Left ventricle myocardium superior (tissue), 1 donor: ENCODE measurements around the gene DPF3. TPM values are rescaled to one million over a fixed set of nuclear protein-coding genes. Genes with fewer than 3 reads are reported as not detected.
A peak's percentile ranks its signal among the peaks of the same experiment; 100 is the strongest.

Experiments
- ATAC-seq: fragments of 200-7000 bp; cut with Tn5 transposase; one replicate; pipeline ENCODE4 v1.9.1; 2020; ENCODE audit warnings: mild to moderate bottlenecking, moderate library complexity
- DNase-seq: peaks from one replicate; pipeline ENCODE4 v3.0.0-alpha.2; 2020
- intact Hi-C: fragments of 100-400 bp; cut with micrococcal nuclease; formaldehyde crosslinking; loops from one replicate; pipeline ENCODE4 v1.11.0; 2022
- total RNA-seq: library from RNA; stranded (reverse); fragmentation: NEBNext Ultra II Directional; extraction: Animal tissue kit (Norgen Biotek cat#: 25700); gene quantifications from one replicate; pipeline ENCODE4 v1.2.1, GENCODE V29; 2021
- donor health status: DM: no; HTN: yes; CAD: no; lungs with severe emphysema.

The DPF3 gene
- total RNA-seq, 1 donor from 2014 or later: 28.7 TPM

DNA sequence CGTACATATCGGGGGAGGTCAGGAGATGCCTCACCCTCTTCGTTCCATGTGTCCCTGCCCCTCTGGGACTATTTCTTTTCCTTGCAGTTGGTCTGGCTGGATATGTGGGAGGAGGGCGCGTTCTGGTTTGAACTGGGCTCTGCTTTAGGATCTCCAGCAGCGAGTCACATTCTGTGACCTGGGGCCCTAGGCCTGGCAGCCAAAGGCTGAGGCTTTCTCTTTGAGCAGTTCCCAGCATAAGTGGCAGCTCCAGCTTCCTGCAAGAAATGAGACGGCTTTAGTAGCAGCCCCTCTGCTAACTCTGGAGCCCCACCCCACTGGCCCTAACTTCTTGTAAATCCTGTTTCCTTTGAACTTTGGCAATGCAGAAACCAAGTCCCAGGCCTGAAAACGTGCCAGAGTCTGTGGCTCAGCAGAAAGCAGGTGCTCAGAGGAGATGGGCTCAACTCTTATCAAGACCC, 274.8 kb downstream of the DPF3 start:
- no peak for ATAC-seq
- intact Hi-C loops: no loop called here
- no peak for DNase-seq

DNA sequence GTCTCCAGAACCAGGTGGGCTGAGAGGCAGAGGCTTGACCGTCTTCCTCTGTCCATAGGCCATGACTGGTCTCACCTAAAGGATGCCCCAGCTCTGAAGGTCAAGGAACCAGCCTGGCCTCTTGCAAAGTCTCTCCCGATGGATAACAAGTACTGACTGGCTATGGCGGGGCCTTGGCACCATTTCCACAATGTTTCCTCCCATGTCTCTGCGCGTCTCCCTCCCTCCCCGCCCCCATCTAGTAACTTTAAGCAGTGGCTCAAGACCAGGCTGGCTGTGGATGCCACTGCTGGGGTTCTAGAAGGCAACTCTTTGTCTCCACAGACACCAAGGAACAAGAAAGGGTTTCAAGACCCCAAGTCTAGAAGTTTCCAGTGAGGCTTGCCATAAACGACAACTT, 275.5 kb downstream of the DPF3 start:
- DNase-seq (no peak), ATAC-seq (no peak)
- intact Hi-C loops: no loop called here

DNA sequence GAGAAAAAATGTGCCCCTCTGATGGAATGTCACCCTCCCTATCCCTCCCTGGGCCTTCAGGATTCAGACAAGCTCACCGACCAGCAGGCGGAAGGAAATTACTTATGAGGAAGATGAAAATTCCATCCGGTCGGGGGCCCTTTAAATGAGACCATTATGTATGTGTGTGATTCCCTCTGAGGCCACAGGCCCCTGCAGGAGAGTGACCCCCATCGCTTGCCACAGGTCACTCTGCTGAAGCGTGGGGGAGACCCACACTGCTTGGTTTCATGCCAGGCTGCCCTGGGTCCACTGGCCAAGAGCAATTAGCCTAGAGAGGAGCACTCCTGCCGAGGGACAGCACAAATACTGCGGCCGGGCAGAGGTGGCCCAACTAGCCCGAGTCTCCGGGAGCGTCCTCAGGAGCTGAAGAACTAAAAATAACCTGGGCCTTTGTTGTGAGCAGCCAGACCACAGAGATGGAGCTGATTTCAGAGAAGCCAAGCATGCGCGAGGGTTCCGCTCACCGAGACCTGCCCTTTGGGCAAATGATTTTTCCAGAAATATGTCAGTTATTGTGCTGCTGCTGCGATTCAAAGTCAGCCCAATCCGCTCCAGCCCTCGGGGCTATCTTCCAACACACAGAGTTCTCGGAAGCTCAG, 276.4 kb downstream of the DPF3 start:
- intact Hi-C loops: no loop called here
- ATAC-seq (peak; percentile 61), DNase-seq (peak; percentile 57)

DNA sequence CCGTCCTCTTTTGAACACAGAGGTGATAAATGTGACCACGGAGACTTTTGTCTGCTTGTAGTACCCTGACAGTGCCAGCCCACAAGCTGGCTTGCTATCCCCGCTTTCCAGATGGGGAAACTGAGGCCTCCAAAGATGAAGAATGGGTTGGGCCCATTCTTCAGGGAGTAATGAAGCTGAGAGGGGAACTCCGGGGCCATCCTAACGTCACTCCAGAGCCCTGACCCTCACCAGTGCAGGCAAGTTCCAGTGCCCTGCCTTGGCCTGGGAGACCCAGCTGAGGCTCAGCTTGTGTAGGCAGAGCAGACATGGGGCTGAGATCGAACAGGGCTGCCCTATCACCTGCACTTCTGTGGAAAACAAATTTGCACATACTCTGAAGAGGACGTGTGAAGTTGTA, 277.1 kb downstream of the DPF3 start:
- intact Hi-C loops: no loop called here
- ATAC-seq (no peak), DNase-seq (no peak)

DNA sequence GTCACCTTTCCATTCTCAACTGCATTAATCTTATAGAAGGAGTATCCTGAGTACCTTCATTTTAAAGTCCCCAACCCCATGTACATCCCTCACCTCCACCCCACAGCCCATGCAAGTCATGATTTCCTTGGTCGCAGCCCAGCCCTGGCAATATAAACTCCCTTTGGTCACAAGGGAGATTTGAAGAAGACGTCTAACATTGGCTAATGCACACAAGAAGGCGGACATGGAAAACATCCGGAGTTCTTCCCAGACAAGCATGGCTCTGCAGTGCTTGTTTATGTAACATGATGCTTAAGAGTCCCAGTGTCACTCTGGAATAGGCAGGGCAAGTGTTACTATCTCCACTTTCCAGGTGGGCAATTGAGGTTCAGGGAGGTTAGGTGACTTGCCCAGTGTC, 277.6 kb downstream of the DPF3 start:
- DNase-seq: peak; percentile 42
- intact Hi-C loops: no loop called here

DNA sequence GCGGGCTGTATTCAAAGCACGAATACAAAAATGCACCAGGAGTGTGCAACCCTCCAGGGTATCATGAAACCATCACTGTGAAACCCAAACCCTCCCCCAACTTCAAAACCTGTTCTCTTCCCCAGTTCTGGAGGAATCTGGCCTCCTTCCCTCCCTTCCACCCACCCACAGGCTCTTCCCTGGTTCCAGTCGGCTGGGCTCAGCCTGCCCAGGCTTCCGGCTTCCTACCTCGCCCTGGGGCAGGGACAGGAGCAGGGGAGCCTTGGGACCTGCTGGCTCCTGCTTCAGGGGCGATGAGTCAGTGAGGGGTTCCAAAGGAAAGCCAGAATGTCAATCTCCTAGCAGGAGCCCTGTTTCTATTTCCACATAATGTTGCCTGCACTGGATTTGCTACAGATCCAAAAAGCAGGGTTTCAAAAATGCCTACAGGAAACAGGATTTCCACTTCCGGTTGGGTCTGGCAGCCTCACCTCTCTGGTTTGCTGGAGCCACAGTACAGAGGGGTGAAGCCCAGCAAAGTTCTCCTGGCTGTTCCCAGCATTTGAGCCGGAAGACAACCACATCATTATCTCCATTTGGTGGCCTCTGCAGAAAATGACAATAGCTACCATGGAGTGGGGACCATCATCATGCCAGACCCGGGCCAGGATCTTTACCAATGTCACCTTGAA, 278.3 kb downstream of the DPF3 start:
- DNase-seq (no peak), ATAC-seq (no peak)
- intact Hi-C loops: no loop called here

More for the DNA sequence above, 277.6 kb downstream of the DPF3 start:
- ATAC-seq: peak; percentile 59

DNA sequence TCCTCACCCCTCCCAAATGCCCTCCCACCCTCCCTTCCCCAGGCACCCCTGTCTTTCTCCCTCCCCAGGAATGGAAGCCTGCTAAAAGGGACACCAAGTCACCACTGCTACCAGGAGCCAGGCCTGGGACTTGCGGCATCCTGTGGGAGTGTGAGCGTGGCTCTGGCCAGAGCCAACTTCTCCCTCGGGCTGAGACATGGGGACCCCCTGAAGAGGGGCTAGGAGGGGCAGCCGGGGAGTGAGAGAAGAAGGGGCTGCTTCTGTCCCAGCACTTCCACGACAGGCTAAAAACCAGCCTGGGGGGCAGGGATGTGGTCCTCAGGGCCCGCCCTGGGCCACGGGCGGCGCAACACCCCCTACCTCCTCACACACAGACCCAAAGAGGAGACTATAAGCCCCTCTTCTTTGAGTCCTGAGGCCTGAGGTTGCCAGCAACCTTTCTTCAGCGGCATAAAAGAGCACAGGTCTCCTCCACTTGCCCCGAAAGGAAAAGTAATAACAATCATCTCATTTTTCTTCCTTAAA, 278.9 kb downstream of the DPF3 start:
- ATAC-seq (no peak), DNase-seq (no peak)
- intact Hi-C loops: no loop called here

DNA sequence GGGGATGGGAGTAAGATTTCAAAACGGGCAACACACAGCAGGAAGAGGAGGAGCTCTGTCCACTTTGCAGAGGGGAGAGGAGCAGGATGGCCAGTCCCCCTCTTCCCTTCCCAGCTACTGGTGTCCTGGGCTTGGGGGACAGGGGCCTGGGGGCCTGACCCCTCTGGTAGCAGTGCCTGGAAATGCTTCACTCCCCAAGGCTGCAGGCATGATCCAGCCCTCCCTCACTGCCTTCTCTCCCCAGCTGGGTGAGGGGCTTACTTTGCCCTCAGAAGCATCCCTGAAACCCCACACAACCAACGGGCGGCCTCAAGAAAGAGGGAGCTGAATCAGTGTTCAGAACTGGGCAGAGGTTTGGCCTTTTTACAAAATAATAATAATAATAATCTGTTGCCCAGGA, 279.5 kb downstream of the DPF3 start:
- no peak for ATAC-seq
- intact Hi-C loops: no loop called here
- DNase-seq: no peak

DNA sequence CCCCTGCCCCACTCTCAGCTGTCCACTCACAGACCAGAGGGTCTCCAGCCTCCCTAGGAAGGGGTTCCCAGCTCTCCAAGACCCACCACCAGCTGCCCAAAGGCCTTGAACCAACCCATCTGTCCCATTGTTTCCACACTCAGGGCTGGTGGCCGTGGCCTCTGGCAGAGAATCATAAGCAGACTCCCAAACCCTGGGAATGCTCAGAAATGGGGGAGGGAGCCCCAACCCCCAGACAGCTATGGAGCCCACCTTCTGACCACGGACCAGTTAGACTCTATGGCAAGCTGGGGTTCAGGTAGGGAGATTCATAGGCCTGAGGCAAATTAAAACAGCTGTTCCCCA, 280.0 kb downstream of the DPF3 start:
- no peak for DNase-seq
- no peak for ATAC-seq
- intact Hi-C loops: no loop called here

DNA sequence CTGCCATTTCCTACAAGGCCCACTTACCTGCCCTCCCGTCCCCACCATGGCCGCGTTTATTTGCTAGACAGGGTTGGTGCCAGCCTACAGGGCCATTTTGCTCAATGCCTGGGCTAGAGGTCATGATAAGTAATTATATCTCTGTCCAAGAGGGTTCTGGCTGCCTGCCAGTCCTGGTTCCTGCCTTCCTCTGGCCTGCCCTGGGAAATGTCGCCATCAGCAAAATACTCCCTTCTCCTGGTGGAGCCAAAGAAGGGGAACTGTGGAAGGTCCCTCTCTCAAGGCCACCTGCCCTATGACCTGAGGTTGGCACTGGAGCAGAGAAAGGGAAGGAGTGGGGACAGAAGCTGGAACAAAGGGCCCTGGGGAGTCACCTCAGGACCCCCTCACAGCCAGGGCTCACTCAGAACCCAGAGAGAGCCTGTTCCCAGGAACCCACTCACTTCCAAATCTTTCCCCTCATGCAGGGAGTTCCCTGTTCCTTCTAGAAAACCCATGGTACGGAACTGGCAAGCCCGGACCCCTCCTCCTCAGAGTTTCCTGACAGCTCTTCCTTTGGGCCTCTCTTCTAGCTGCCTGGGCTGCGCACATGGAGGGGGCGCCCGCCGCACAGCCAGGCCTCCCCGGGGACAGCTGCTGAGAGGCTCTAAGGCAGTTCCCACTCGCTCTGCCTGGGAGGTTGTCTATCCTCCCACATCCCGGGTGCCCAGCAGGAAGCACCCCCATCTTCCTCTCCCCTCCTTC, 280.5 kb downstream of the DPF3 start:
- peak; percentile 71 for ATAC-seq
- DNase-seq: peak; percentile 91
- intact Hi-C loops: no loop called here

DNA sequence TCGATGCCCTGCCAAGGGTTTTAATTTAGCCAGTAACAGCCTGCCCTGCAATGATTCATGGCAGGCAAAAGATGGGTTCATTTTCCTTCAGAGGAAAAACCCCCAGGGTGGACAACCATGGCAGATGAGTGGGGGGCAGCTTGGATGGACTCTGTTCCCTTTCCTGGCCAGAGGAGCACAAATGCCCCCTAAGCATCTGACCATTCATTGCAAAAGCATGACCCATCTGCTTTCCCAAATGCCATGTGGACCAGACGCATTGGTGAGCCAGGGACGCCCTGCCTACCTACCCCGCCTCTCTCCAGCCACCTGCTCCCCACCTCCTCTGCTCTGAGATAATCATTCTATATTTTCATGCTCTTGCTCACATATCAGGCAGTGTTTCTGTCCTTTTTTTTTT, 281.9 kb downstream of the DPF3 start:
- intact Hi-C loops: no loop called here
- no peak for ATAC-seq

DNA sequence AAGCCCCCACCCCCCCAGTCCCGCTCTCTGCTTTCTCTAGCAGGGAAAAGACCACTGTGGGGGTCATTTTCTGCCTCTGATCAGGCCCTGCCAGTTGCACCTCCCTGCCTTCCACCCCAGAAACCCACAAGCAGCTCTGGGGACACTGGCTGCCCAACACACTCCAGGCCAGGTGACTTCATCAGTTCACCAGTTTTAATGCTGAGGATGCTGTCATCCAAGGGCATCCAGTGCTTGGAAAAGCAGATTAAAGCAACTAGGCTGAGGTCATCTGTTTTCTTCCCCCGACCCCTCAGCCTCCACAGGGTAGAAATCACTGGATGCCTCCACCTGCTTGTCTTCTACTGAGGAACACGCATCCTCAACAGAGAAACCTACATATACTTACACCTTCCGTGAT, 282.4 kb downstream of the DPF3 start:
- ATAC-seq (no peak), DNase-seq (no peak)
- intact Hi-C loops: no loop called here

More for the DNA sequence above, 281.9 kb downstream of the DPF3 start:
- DNase-seq: no peak

DNA sequence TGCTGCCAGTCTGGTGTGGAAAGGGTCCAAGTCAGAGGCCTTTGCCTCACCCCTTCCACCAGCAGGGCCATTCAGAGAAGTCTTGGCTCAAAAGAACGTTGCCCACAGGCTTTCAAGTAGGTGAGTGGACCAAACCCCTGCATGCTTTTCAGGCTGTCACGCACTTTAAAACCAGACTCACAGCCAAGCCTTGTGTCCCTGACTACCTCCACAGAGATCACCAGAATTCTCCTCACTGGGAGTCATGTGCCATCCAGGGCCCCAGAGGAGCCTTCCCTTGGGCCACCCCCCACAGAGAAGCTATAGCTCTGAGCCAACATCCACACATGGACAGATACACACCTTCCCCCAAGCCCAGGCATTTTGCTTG, 283.1 kb downstream of the DPF3 start:
- DNase-seq (no peak), ATAC-seq (no peak)
- intact Hi-C loops: no loop called here

DNA sequence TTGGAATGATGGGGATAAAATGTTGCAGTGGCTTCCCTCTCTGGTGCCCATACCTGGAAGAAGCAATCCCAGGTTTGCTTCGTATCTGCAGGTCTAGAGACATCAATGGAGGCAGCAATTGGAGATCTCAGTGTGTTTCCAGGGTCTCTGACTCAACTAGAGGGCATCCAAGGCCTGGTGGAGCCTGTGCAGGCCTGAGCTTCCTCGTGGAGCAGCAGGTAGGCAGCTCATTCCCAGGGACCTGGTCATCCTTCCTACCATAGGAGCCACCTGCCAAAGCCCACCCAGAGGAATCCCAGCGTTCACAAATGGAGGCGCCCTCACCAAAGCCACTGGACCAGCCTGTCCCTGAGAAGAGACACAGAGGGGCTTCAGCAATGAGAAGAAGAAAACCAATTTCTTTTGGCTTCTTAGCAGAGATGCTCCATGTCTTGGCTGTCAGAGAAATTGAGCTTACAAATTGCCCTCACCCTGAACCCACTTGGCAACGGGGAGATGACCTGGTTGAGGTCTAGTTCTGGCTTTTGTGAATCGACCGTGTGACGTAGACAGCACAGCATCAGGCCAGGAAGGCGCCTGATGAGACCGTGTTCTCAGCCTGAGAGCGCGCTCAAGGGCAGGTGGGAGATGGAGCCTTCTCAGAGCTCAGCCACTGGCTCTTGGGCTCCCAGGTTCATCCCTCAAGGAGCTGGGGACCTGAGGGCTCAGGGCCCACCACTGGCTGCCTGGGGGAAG, 283.6 kb downstream of the DPF3 start:
- DNase-seq (no peak), ATAC-seq (no peak)
- intact Hi-C loops: no loop called here

DNA sequence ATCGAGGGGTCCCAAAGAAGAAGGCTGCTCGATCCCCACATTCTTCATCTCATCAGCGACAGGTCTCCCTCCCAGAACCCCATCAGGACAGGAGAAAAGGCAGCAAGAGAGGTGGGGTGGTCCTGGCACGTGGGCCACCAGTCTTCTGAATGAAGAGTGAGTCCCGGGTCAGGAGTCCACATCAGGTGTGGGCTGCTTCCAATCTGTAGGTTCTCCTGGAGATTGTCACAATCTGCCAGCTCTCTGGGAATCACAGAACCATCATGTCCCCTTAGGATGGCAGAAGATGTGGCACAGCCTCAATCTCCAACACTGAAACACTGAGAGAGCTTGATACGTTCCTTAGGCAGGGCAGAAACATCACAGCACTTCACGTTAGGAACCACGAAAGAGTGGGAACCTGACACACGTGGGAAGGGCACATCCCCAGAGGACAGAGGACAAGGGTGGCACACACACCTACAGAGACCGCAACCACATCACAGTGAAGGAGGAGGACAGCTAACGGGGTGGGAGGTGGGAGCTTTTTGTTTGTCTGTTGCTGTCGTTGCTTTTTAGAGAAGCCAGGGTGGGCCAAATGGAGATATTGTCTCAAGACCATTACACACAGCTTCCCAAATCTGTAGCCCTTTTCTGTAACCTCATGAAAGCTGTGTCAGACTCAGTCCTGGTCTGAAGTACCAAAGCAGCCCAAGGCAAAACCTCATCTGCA, 284.5 kb downstream of the DPF3 start:
- DNase-seq (no peak), ATAC-seq (no peak)
- intact Hi-C loops: no loop called here

DNA sequence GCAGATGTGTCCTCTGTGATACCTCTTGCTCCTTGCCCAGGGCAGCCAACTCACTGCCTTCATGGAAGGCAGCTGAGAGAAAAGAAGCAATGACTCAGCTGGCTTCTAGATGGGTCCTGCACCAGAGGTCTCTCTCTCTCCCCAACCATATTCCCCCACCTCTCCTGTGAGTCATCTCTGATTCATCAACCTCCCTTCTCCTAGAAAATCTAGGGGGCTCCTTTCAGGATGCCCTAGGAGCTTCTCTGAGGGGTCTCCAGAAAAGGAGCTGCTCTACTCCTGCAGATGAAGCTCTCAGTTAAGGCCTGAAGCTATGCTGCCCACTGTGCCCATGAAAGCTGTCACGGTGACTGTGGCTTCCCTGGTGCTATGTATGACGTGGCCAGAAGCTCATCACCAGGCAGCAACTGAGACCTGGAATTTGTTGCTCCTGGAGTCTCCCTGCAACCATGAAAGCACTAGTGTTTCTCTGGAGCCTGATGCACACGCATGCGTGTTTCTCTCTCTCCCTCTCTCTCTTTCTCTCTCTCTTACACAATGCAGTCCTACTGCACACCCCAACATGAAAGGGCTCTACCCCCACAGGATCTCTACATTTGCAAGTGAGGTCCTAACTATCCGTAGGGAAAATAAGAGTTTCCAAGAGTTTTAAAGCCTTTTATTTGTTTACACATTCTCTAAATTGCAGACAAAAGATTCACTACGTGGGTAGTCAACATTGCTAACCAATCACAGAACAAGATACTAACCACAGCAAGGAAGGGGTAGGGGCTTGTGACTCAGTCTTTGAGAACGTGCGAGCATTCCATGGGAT, 285.3 kb downstream of the DPF3 start:
- ATAC-seq (no peak), DNase-seq (no peak)
- intact Hi-C loops: no loop called here

DNA sequence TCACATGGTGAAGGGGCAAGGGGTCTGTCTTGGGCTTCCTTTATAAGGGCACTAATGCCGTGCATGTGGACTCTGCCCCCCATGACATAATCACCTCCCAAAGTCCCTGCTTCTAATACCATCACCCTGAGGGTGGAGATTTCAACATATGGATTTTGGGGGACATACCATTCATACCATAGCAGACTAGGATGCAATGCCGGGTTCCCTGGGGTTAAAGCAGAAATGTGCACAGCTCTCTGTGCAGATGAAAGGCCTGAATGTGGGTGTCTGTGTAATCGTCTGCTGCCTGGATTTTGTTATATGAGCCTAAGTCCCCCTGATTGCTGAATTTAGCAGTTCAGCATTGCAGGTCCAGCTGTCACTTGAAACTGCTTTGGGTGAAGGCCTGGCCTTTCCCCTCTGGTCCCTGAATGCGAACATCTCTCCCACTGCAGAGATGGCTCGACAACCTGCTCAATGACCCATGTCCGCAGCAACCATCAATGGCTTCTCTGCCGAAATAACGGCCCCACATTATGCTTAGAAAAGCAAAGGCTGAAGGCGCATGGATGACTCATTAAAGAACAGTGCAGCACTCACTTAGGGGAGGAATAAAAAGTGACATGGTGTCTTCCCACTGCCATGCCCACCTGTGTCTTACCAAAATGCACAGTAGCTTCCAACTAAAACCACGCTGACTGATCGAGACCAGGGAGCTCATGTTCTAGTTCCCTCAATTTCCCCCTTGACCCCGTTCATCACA, 286.3 kb downstream of the DPF3 start:
- intact Hi-C loops: no loop called here
- ATAC-seq (no peak), DNase-seq (no peak)

DNA sequence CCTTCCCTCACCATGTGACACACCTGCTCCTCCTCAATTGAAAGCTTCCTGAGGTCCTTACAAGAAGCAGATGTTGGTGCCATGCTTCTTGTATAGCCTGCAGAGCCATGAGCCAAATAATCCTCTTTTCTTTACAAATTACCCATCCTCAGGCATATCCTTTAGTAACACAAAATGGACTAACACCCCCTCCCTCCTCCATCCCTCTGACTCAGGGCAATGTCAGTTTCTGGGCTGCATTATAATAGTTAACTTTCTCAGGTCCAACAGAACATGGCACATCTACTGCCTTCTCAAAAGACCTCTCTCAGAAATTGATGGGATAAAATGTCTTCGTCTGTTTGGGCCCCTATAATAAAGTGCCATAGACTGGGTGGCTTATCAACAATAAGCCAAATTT, 287.0 kb downstream of the DPF3 start:
- intact Hi-C loops: no loop called here
- DNase-seq (no peak), ATAC-seq (no peak)
